ENCODE measurements around the gene PSMB4.
"Not testable (repeated sequence)": the region's sequence is repeated elsewhere in the genome, so short reads cannot be mapped to it uniquely, and the experiment has no call there.

PSMB4 gene

GRCh38 chr1:151390221-151391078 is 8.9 kb upstream of the PSMB4 start:
- DNase-seq (ENCODE audit: low spot score): not testable (repeated sequence)

GRCh38 chr1:151391079-151391563 is 8.3 kb upstream of the PSMB4 start:
- DNase-seq (ENCODE audit: low spot score): no peak

GRCh38 chr1:151393583-151393982 is 5.8 kb upstream of the PSMB4 start:
- no peak for DNase-seq (ENCODE audit: low spot score)

- not testable (repeated sequence) for DNase-seq (ENCODE audit: low spot score)
These were observed 3.1 kb upstream of the PSMB4 start for GRCh38 chr1:151396265-151396664.

GRCh38 chr1:151401125-151401788 is 1.9 kb downstream of the PSMB4 start:
- DNase-seq (ENCODE audit: low spot score): no peak

GRCh38 chr1:151401860-151402259 is 2.5 kb downstream of the PSMB4 start:
- DNase-seq (ENCODE audit: low spot score): no peak

- DNase-seq (ENCODE audit: low spot score): no peak
These were observed 3.4 kb downstream of the PSMB4 start for GRCh38 chr1:151402764-151403163.

- DNase-seq (ENCODE audit: low spot score): no peak
These were observed 4.2 kb downstream of the PSMB4 start for GRCh38 chr1:151403612-151404011.

- no peak for DNase-seq (ENCODE audit: low spot score)
These were observed 6.0 kb downstream of the PSMB4 start for GRCh38 chr1:151405187-151405951.

GRCh38 chr1:151406176-151406575 is 6.8 kb downstream of the PSMB4 start:
- no peak for DNase-seq (ENCODE audit: low spot score)

- no peak for DNase-seq (ENCODE audit: low spot score)
These were observed 7.9 kb downstream of the PSMB4 start for GRCh38 chr1:151407304-151407703.

- DNase-seq (ENCODE audit: low spot score): no peak
These were observed 9.5 kb downstream of the PSMB4 start for GRCh38 chr1:151408891-151409290.

GRCh38 chr1:151411884-151412283 is 12.5 kb downstream of the PSMB4 start:
- DNase-seq (ENCODE audit: low spot score): no peak

GRCh38 chr1:151416231-151416630 is 16.9 kb downstream of the PSMB4 start:
- peak; percentile 14 for DNase-seq (ENCODE audit: low spot score)

GRCh38 chr1:151418081-151418480 is 18.7 kb downstream of the PSMB4 start:
- no peak for DNase-seq (ENCODE audit: low spot score)

- DNase-seq (ENCODE audit: low spot score): no peak
These were observed 20.4 kb downstream of the PSMB4 start for GRCh38 chr1:151419819-151420218.

GRCh38 chr1:151425103-151425502 is 25.7 kb downstream of the PSMB4 start:
- no peak for DNase-seq (ENCODE audit: low spot score)

GRCh38 chr1:151428068-151428467 is 28.7 kb downstream of the PSMB4 start:
- DNase-seq (ENCODE audit: low spot score): no peak

GRCh38 chr1:151433827-151434226 is 34.5 kb downstream of the PSMB4 start:
- DNase-seq (ENCODE audit: low spot score): not testable (repeated sequence)

- DNase-seq (ENCODE audit: low spot score): no peak
These were observed 35.8 kb downstream of the PSMB4 start for GRCh38 chr1:151435174-151435573.

- DNase-seq (ENCODE audit: low spot score): no peak
These were observed 37.6 kb downstream of the PSMB4 start for GRCh38 chr1:151436985-151437384.

- not testable (repeated sequence) for DNase-seq (ENCODE audit: low spot score)
These were observed 38.0 kb downstream of the PSMB4 start for GRCh38 chr1:151437396-151437795.
